Measurements from ENCODE around the gene HINT1. TPM values are rescaled to one million over a fixed set of nuclear protein-coding genes. Genes with fewer than 3 reads are reported as not detected.
"Not testable (repeated sequence)": the region's sequence is repeated elsewhere in the genome, so short reads cannot be mapped to it uniquely, and the experiment has no call there.

Gene HINT1
- polyA plus RNA-seq, 3 donors from 2014 or later = 258 to 473 (median 272) TPM

DNA sequence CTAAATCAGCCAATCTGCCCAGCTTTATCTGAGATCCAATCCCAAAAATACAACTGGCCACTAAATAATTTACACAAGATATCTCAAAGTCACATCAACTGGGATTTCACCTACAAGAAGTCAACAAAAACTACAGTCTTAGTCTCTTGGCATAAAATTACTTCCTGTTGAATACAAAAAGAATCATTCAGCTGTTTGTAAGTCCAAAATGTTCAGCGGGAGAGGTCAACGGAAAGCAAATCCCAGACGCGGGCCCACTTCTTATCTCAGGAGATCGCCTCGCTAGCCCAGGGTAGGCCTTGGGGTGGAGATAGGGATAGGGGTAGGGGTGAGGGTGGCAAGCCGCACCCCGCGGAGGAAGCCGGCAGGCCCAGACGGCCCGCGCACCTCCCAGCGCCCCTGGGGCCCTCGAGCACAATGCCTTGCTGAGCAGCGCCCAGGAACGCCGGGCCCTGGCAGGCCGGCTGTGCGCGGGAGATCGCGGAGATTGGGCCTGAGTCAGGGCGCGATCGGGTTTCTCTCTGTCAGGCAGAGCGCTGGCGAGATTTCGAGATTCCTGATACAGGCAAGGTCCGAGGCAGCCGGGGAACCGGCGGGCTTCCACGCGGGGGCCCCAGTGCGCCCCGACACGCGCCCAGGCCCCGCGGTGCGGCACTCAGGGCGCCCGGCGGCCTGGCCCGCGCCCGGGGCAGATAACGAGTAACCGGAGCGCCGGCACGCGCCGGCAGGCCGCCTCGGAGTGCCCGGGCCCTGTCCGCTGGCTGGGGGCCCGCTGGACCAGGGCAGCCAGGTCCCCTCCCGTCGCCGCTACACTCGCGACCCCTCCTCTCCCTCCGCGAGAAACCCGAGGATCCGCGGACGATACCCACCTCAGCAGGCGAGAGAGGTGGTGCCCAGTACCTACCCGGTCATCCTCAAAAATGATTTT, 601 bp downstream of the HINT1 start:
- Mint-ChIP-seq H3K27ac (peak overlapping the region; percentile 94 to 98 (median 97)), H3K9me3 (no peaks in the 10 kb centered on the region), H3K4me1 (peaks cover 33 to 67% of the 10 kb centered on the region in 2 donors), H3K27me3 (ENCODE audit: low read depth in 3 of 3) (peaks cover 5 to 9% (median 8%) of the 10 kb centered on the region in 3 donors), H3K36me3 (peaks cover 0 to 21% (median 3%) of the 10 kb centered on the region in 3 donors), H3K4me3 (peak overlapping the region; percentile 95 to 98 (median 97))
- peak; percentile 68 to 71 (median 69) for DNase-seq

DNA sequence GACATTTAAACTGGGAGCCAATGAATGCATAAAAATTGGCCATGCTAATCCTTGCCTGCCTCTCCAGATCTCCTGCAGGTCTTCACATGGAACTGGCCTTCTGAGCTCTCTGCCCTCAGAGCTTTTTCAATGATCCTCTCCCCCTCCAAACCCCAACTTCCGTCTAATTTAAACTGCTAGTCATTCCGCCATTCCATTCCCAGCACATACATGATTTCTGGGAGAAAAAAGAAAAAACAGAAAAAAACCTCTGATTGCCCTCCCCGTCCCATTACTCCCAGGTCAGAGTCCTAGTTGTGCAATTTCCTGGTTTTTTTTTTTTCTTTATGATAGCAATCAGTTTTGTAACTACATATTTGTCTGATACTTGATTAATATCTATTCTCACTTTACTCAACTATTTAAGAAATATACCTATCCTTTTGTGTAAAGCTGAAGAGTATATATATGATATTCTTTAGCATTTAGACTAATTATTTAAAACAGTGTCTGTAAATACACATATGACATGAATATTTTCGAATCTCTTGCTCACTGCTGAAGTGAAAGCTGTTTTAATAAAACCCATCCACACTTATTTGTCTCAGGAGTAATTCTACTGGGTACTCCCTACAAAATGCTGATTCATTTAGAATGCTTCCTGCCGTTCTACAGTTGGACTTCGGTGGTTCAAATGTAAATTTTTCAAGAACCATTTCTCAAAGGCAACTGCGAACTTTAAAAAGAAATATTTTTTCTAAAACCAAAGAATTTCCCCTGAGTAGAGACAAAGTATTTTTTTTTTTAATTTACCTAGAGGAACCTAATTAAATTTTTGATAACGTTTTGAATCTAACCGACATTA, 1.6 kb downstream of the HINT1 start:
- Mint-ChIP-seq H3K27ac (peak overlapping the region; percentile 90 to 98 (median 94)), H3K36me3 (peaks cover 0 to 30% (median 7%) of the 10 kb centered on the region in 3 donors), H3K9me3 (no peaks in the 10 kb centered on the region), H3K27me3 (ENCODE audit: low read depth in 3 of 3) (peaks cover 7 to 9% (median 8%) of the 10 kb centered on the region in 3 donors), H3K4me3 (peak overlapping the region; percentile 84 to 95 (median 94)), H3K4me1 (peaks cover 33 to 69% of the 10 kb centered on the region in 2 donors)
- DNase-seq = no peak

- peaks cover 25 to 54% of the 10 kb centered on the region in 2 donors for H3K4me1 Mint-ChIP-seq
- DNase-seq = no peak
- H3K36me3 Mint-ChIP-seq = peaks cover 0 to 30% (median 7%) of the 10 kb centered on the region in 3 donors
- no peak overlapping the region for H3K4me3 Mint-ChIP-seq
- H3K27ac Mint-ChIP-seq = peak overlapping the region in 1 of 6 donors; percentile 1
- peaks cover 2 to 7% (median 4%) of the 10 kb centered on the region in 3 donors for H3K27me3 Mint-ChIP-seq (ENCODE audit: low read depth in 3 of 3)
- no peaks in the 10 kb centered on the region for H3K9me3 Mint-ChIP-seq
Measured at GRCh38 chr5:131160134-131160533, 4.9 kb downstream of the HINT1 start.

DNA sequence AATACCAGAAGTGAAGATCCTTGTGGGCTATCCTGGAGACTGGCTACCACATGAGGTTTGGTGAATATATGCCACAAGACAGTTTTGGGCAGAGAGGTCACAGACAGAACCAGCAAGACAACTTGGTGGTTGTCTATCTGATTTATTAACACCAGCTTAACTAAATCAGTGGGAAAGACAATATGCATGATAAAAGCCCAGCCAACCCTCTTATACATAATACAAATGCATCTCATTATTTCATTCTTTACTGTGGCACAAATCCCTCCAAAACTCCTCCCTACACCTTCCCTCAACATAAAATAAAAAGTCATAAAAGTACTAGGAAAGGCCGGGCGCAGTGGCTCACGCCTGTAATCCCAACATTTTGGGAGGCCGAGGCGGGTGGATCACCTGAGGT, 8.1 kb downstream of the HINT1 start:
- H3K9me3 Mint-ChIP-seq = no peaks in the 10 kb centered on the region
- H3K4me1 Mint-ChIP-seq = peaks cover 5 to 30% of the 10 kb centered on the region in 2 donors
- H3K27me3 Mint-ChIP-seq (ENCODE audit: low read depth in 3 of 3) = peaks cover 0 to 2% (median 2%) of the 10 kb centered on the region in 3 donors
- H3K27ac Mint-ChIP-seq = peak overlapping the region in 2 of 6 donors; percentile 45 to 48
- no peak for DNase-seq
- no peak overlapping the region for H3K4me3 Mint-ChIP-seq
- H3K36me3 Mint-ChIP-seq = peaks cover 0 to 21% (median 4%) of the 10 kb centered on the region in 3 donors

DNA sequence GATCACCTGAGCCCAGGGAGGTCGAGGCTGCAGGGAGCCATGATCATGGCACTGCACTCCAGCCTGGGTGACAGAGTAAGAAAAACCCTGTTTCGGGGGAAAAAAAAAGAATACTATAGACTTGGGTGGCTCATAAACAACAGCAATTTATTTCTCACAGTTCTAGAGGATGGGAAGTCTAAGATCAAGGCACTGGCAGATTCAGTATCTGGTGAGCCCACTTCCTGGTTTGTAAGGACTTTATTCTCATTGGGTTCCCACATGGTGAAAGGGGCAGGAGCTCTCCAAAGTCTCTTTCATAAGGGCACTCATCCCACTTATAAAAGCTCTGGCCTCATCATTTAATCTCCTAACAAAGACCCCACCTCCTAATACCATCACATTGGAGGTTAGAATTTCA, 8.7 kb downstream of the HINT1 start:
- DNase-seq = no peak
- no peaks in the 10 kb centered on the region for H3K9me3 Mint-ChIP-seq
- peaks cover 0 to 17% (median 4%) of the 10 kb centered on the region in 3 donors for H3K36me3 Mint-ChIP-seq
- no peak overlapping the region for H3K4me3 Mint-ChIP-seq
- H3K4me1 Mint-ChIP-seq = peaks cover 5 to 24% of the 10 kb centered on the region in 2 donors
- peaks cover 0 to 2% (median 2%) of the 10 kb centered on the region in 3 donors for H3K27me3 Mint-ChIP-seq (ENCODE audit: low read depth in 3 of 3)
- peak overlapping the region in 3 of 6 donors; percentile 45 to 55 (median 48) for H3K27ac Mint-ChIP-seq

GRCh38 chr5:131151216-131151615, 13.8 kb downstream of the HINT1 start:
- Mint-ChIP-seq H3K27me3 (ENCODE audit: low read depth in 3 of 3) (peaks cover 0 to 2% (median 0%) of the 10 kb centered on the region in 3 donors), H3K27ac (no peak overlapping the region), H3K4me1 (no peaks in the 10 kb centered on the region), H3K36me3 (no peaks in the 10 kb centered on the region), H3K4me3 (no peak overlapping the region), H3K9me3 (no peaks in the 10 kb centered on the region)
- DNase-seq = no peak

DNA sequence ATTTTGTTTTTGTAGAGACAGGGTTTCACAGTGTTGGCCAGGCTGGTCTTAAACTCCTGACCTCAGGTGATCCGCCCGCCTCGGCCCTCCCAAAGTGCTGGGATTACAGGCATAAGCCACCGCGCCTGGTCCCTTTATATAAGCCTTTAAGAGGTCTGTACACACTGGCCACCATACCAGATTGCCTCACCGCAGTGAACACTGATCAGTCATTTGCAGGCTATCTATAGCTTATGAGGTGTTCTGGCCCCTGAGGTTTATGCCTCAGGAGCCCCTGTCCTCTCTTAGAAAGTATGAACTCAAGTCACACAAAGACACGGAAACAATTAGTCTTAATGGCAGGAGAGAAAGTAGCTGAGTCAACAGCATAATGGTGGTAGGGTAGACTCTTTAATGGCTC, 14.6 kb downstream of the HINT1 start:
- Mint-ChIP-seq H3K9me3 (no peaks in the 10 kb centered on the region), H3K27me3 (ENCODE audit: low read depth in 3 of 3) (peaks cover 0 to 2% (median 0%) of the 10 kb centered on the region in 3 donors), H3K4me3 (no peak overlapping the region), H3K27ac (peak overlapping the region in 1 of 6 donors; percentile 59), H3K4me1 (no peaks in the 10 kb centered on the region), H3K36me3 (no peaks in the 10 kb centered on the region)
- no peak for DNase-seq

DNA sequence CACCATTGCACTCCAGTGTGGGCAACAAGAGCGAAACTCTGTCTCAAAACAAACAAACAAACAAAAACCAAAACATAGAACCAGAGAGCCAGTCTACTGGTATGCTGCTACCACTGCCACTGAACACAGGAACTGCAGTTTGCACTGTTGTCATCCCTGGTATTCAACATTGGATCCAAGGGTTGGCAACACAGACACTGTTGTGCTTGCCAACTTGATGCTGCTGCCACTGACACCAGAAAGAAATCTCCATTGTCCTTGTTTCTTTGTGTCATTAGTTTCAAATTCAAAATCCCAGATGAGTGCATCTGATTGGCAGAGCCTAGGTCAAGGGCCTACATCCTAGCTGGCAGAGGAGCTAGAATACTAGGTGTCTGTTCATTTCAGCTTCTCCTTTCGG, 16.2 kb downstream of the HINT1 start:
- Mint-ChIP-seq H3K4me3 (no peak overlapping the region), H3K9me3 (no peaks in the 10 kb centered on the region), H3K27ac (no peak overlapping the region), H3K4me1 (no peaks in the 10 kb centered on the region), H3K27me3 (ENCODE audit: low read depth in 3 of 3) (peaks cover 0 to 2% (median 0%) of the 10 kb centered on the region in 3 donors), H3K36me3 (no peaks in the 10 kb centered on the region)
- no peak for DNase-seq

- Mint-ChIP-seq H3K27me3 (ENCODE audit: low read depth in 3 of 3) (no peaks in the 10 kb centered on the region), H3K36me3 (no peaks in the 10 kb centered on the region), H3K27ac (no peak overlapping the region), H3K4me1 (no peaks in the 10 kb centered on the region), H3K4me3 (no peak overlapping the region), H3K9me3 (peaks cover 0 to 2% (median 0%) of the 10 kb centered on the region in 6 donors)
- DNase-seq = no peak
Measured at GRCh38 chr5:131147258-131147657, 17.8 kb downstream of the HINT1 start.

DNA sequence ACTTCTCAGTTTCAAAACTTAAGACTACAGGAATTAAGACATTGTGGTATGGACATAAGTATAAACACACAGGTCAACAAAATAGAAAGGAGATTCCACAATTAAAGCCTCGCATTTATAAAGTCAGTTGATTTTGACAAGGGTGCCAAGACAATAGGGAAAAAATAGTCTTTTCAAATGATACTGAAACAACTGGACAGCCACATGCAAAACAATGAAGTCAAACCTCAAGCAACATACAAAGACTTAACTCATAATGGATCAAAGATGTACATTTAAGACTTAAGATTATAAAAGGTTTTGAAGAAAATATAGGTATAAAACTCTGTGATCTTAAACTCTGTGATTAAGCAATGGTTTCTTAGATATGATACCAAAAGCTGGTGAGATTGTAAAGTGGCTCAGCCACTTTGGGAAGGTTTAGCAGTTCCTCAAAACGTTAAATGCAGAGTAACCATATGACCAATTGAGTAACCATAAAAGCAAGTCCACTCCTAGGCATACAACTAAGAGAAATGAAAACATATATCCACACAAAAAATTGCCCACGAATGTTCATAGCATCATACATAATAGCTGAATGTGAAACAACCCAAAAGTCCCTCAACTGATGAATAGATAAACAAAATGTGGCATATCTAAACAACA, 22.0 kb downstream of the HINT1 start:
- H3K27me3 Mint-ChIP-seq (ENCODE audit: low read depth in 3 of 3) = peaks cover 0 to 3% (median 2%) of the 10 kb centered on the region in 3 donors

DNA sequence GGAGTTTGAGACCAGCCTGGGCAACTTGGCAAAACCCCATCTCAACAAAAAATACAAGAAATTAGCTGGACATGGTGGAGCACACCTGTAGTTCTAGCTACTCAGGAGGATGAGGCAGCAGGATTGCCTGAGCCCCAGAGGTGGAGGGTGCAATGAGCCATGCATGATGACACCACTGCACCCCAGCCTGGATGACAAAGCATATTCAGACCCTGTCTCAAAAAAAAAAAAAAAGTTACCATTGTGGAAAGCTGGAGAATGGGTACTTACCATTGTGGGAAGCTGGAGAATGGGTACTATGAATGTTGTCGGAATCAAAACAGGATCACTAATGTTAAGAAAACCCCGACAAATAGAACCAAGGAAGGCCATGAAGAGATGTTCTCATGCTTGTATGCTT, 25.7 kb downstream of the HINT1 start:
- no peak for DNase-seq
- Mint-ChIP-seq H3K4me1 (no peaks in the 10 kb centered on the region), H3K4me3 (no peak overlapping the region), H3K27me3 (ENCODE audit: low read depth in 3 of 3) (peaks cover 1 to 7% (median 2%) of the 10 kb centered on the region in 3 donors), H3K36me3 (peaks cover 0 to 4% (median 4%) of the 10 kb centered on the region in 3 donors), H3K27ac (no peak overlapping the region), H3K9me3 (peaks cover 0 to 2% (median 0%) of the 10 kb centered on the region in 6 donors)

More for the DNA sequence above, 22.0 kb downstream of the HINT1 start:
- Mint-ChIP-seq H3K9me3 (peaks cover 0 to 2% (median 0%) of the 10 kb centered on the region in 6 donors), H3K36me3 (no peaks in the 10 kb centered on the region), H3K4me1 (no peaks in the 10 kb centered on the region), H3K27ac (no peak overlapping the region), H3K4me3 (no peak overlapping the region)
- DNase-seq = no peak

DNA sequence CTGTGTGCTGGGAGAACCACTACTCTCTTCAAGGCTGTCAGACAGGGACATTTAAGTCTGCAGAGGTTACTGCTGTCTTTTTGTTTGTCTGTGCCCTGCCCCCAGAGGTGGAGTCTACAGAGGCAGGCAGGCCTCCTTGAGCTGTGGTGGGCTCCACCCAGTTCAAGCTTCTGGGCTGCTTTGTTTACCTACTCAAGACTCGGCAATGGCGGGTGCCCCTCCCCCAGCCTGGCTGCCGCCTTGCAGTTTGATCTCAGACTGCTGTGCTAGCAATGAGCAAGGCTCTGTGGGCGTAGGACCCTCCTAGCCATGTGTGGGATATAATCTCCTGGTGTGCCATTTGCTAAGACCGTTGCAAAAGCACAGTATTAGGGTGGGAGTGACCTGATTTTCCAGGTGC, 26.6 kb downstream of the HINT1 start:
- H3K27ac Mint-ChIP-seq; H3K27me3 Mint-ChIP-seq (ENCODE audit: low read depth in 3 of 3); H3K36me3 Mint-ChIP-seq; H3K4me1 Mint-ChIP-seq; DNase-seq; H3K9me3 Mint-ChIP-seq; H3K4me3 Mint-ChIP-seq: not testable (repeated sequence)

- H3K4me3 Mint-ChIP-seq, H3K9me3 Mint-ChIP-seq: not testable (repeated sequence)
Measured at GRCh38 chr5:131133091-131133490, 32.0 kb downstream of the HINT1 start.

More at GRCh38 chr5:131133091-131133490, 32.0 kb downstream of the HINT1 start:
- H3K4me1 Mint-ChIP-seq; H3K36me3 Mint-ChIP-seq; H3K27ac Mint-ChIP-seq; DNase-seq; H3K27me3 Mint-ChIP-seq (ENCODE audit: low read depth in 3 of 3): not testable (repeated sequence)
